HepG2 (cell line): ENCODE results near the gene TBC1D14. TPM values are rescaled to one million over a fixed set of nuclear protein-coding genes. Genes with fewer than 3 reads are reported as not detected.

Experiments used
- CENPT ChIP-seq: sonication (generic); formaldehyde crosslinking; IDR thresholded peaks from 2 replicates; pipeline ENCODE4 v1.8.0; 2022; ENCODE audit warnings: low read depth, mild to moderate bottlenecking, moderate library complexity, missing genetic modification reagents
- EHMT2 ChIP-seq: fragments of 200-600 bp; sonication (generic); IDR thresholded peaks from 2 replicates; pipeline ENCODE4 v1.7.0; 2017; ENCODE audit warnings: antibody characterized with exemption, low read depth, low read length, borderline replicate concordance
- FOXK2 ChIP-seq: fragments of 450-650 bp; IDR thresholded peaks from 2 replicates; pipeline ENCODE4 v1.6.1; 2016
- GABPA ChIP-seq, 2 experiments: IDR thresholded peaks; 2 replicates each; pipeline ENCODE4 v1.6.1; 2011 to 2016; ENCODE audit warnings: low read depth in 2 of 2, low read length in 1 of 2, missing biosample characterization in 1 of 2, missing genetic modification characterization in 1 of 2
- GPN1 ChIP-seq: sonication (generic); formaldehyde crosslinking; IDR thresholded peaks from 2 replicates; pipeline ENCODE4 v1.5.1; 2020; ENCODE audit warnings: missing genetic modification reagents, borderline replicate concordance
- HNRNPK ChIP-seq: fragments of 200-400 bp; formaldehyde crosslinking; IDR thresholded peaks from 2 replicates; pipeline ENCODE4 v1.6.1; 2018; ENCODE audit warnings: low read length, low read depth, moderate library complexity, mild to moderate bottlenecking; ENCODE audit not compliant: poor library complexity, severe bottlenecking
- MAFG ChIP-seq: sonication (generic); formaldehyde crosslinking; IDR thresholded peaks from 2 replicates; pipeline ENCODE4 v1.5.1; 2020; ENCODE audit warnings: mild to moderate bottlenecking, missing genetic modification reagents
- NFIB ChIP-seq: sonication (generic); formaldehyde crosslinking; IDR thresholded peaks from 2 replicates; pipeline ENCODE4 v1.9.0; 2021; ENCODE audit warnings: missing genetic modification reagents, mild to moderate bottlenecking, borderline replicate concordance
- PBX2 ChIP-seq: IDR thresholded peaks from 2 replicates; pipeline ENCODE4 v1.6.1; 2016; ENCODE audit warnings: control low read depth
- REXO4 ChIP-seq: sonication (generic); formaldehyde crosslinking; IDR thresholded peaks from 2 replicates; pipeline ENCODE4 v1.8.0; 2022; ENCODE audit warnings: missing genetic modification reagents, mild to moderate bottlenecking, borderline replicate concordance
- RFXAP ChIP-seq: sonication (generic); formaldehyde crosslinking; IDR thresholded peaks from 2 replicates; pipeline ENCODE4 v1.4.0; 2020; ENCODE audit warnings: missing genetic modification reagents, borderline replicate concordance
- TARDBP ChIP-seq: sonication (generic); formaldehyde crosslinking; IDR thresholded peaks from 2 replicates; pipeline ENCODE4 v1.8.0; 2022; ENCODE audit warnings: mild to moderate bottlenecking, missing genetic modification reagents
- YEATS2 ChIP-seq: sonication (generic); formaldehyde crosslinking; IDR thresholded peaks from 2 replicates; pipeline ENCODE4 v1.4.0; 2020; ENCODE audit warnings: missing genetic modification reagents, borderline replicate concordance
- ZBTB20 ChIP-seq: sonication (generic); formaldehyde crosslinking; IDR thresholded peaks from 2 replicates; pipeline ENCODE4 v1.8.1; 2023; ENCODE audit warnings: missing genetic modification reagents, low read depth, mild to moderate bottlenecking, borderline replicate concordance
- ZNF256 ChIP-seq: sonication (generic); formaldehyde crosslinking; conservative IDR thresholded peaks from 2 replicates; pipeline ENCODE4 v1.4.0; 2020; ENCODE audit warnings: missing genetic modification reagents
- ZNF3 ChIP-seq: IDR thresholded peaks from 2 replicates; pipeline ENCODE4 v1.7.0; 2017; ENCODE audit warnings: inconsistent platforms
- ZNF564 ChIP-seq: sonication (generic); formaldehyde crosslinking; IDR thresholded peaks from 2 replicates; pipeline ENCODE4 v1.8.1; 2023; ENCODE audit warnings: mild to moderate bottlenecking, missing genetic modification reagents
- ZNF572 ChIP-seq: sonication (generic); formaldehyde crosslinking; IDR thresholded peaks from 2 replicates; pipeline ENCODE4 v1.5.1; 2020; ENCODE audit warnings: mild to moderate bottlenecking, missing genetic modification reagents
- ZNF7 ChIP-seq: IDR thresholded peaks from 2 replicates; pipeline ENCODE4 v1.6.1; 2016; ENCODE audit warnings: missing biosample characterization, missing genetic modification reagents
- ZNF773 ChIP-seq: sonication (generic); formaldehyde crosslinking; IDR thresholded peaks from 2 replicates; pipeline ENCODE4 v1.4.0; 2020; ENCODE audit warnings: missing genetic modification reagents, borderline replicate concordance
- polyA plus RNA-seq, 8 experiments: library from polyadenylated mRNA; depleted of rRNA in 3 of 8; stranded (reverse) in 7 of 8; unstranded in 1 of 8; fragments of >200 nt; fragmentation: Illumina TruSeq in 4 of 8; extraction: Trizol in 4 of 8; gene quantifications; 2 replicates each; pipeline versions ENCODE4 v1.2.1 to v1.2.3, GENCODE V29; 2011 to 2016; ENCODE audit warnings: low read depth in 4 of 8, missing spikeins in 1 of 8, mixed read lengths in 1 of 8; ENCODE audit not compliant: insufficient read depth in 1 of 8
- total RNA-seq, 5 experiments: library from RNA; depleted of rRNA; stranded (reverse); fragments of >200 nt; fragmentation: Illumina TruSeq; extraction: Trizol; gene quantifications; 2 replicates each; pipeline ENCODE4 v1.2.3, GENCODE V29; 2016; ENCODE audit warnings: low read depth in 1 of 5
- TF ChIP-seq, protein P1 (sequence below): sonication (generic); formaldehyde crosslinking; IDR thresholded peaks from 2 replicates; pipeline ENCODE4 v1.5.1; 2020; ENCODE audit warnings: mild to moderate bottlenecking, missing genetic modification reagents, moderate library complexity
- TF ChIP-seq, protein P2 (sequence below): sonication (generic); formaldehyde crosslinking; IDR thresholded peaks from 2 replicates; pipeline ENCODE4 v1.5.0; 2020; ENCODE audit warnings: mild to moderate bottlenecking, low read depth, missing genetic modification reagents, borderline replicate concordance
- TF ChIP-seq, protein P3 (sequence below): sonication (generic); formaldehyde crosslinking; IDR thresholded peaks from 2 replicates; pipeline ENCODE4 v1.4.0; 2020; ENCODE audit warnings: mild to moderate bottlenecking, missing genetic modification reagents
- TF ChIP-seq, protein P4 (sequence below): IDR thresholded peaks from 2 replicates; pipeline ENCODE4 v1.6.1; 2016

TBC1D14 gene
- total and polyA plus RNA-seq, 2 of the 13 experiments (the other 11 are each of a cell fraction or from before 2014, with no cell fraction given), result 29.5 to 46.5 TPM

GRCh38 chr4:7043284-7044136 is 133.9 kb downstream of the TBC1D14 start, which contains the start of gene TADA2B (continued):
- TF ChIP-seq, protein P1, sequence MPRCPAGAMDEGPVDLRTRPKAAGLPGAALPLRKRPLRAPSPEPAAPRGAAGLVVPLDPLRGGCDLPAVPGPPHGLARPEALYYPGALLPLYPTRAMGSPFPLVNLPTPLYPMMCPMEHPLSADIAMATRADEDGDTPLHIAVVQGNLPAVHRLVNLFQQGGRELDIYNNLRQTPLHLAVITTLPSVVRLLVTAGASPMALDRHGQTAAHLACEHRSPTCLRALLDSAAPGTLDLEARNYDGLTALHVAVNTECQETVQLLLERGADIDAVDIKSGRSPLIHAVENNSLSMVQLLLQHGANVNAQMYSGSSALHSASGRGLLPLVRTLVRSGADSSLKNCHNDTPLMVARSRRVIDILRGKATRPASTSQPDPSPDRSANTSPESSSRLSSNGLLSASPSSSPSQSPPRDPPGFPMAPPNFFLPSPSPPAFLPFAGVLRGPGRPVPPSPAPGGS (CRISPR knock-in tag), result peak; percentile 54; the same call in 1 of the 2 replicates
- TF ChIP-seq EHMT2 (no peak), RFXAP (CRISPR knock-in tag) (0 out of 2 replicates have a peak, but pooled peaks have one; percentile 43), NFIB (no peak), GABPA (IDR thresholded peaks at IDR 0.05; ENCODE audit: low read depth, low read length) (no peak), GABPA (CRISPR knock-in tag; IDR thresholded peaks at IDR 0.05; ENCODE audit: low read depth) (no peak), FOXK2 (no peak), ZNF572 (0 out of 2 replicates have a peak, but pooled peaks have one; percentile 23), ZNF773 (CRISPR knock-in tag) (no peak; the same call in 1 of the 2 replicates), YEATS2 (no peak), MAFG (CRISPR knock-in tag) (no peak), TARDBP (no peak), CENPT (CRISPR knock-in tag) (no peak), REXO4 (no peak), ZNF256 (CRISPR knock-in tag) (peak; percentile 68; the same call in 1 of the 2 replicates), PBX2 (no peak), ZBTB20 (CRISPR knock-in tag) (0 out of 2 replicates have a peak, but pooled peaks have one; percentile 17), ZNF3 (CRISPR knock-in tag) (no peak), HNRNPK (no peak), GPN1 (no peak; the same call in 1 of the 2 replicates), ZNF564 (CRISPR knock-in tag) (no peak), ZNF7 (CRISPR knock-in tag) (no peak)
- TF ChIP-seq, protein P2, sequence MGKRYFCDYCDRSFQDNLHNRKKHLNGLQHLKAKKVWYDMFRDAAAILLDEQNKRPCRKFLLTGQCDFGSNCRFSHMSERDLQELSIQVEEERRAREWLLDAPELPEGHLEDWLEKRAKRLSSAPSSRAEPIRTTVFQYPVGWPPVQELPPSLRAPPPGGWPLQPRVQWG (CRISPR knock-in tag), result no peak
- TF ChIP-seq, protein P3, sequence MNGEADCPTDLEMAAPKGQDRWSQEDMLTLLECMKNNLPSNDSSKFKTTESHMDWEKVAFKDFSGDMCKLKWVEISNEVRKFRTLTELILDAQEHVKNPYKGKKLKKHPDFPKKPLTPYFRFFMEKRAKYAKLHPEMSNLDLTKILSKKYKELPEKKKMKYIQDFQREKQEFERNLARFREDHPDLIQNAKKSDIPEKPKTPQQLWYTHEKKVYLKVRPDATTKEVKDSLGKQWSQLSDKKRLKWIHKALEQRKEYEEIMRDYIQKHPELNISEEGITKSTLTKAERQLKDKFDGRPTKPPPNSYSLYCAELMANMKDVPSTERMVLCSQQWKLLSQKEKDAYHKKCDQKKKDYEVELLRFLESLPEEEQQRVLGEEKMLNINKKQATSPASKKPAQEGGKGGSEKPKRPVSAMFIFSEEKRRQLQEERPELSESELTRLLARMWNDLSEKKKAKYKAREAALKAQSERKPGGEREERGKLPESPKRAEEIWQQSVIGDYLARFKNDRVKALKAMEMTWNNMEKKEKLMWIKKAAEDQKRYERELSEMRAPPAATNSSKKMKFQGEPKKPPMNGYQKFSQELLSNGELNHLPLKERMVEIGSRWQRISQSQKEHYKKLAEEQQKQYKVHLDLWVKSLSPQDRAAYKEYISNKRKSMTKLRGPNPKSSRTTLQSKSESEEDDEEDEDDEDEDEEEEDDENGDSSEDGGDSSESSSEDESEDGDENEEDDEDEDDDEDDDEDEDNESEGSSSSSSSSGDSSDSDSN (CRISPR knock-in tag), result peak; percentile 93
- TF ChIP-seq, protein P4, sequence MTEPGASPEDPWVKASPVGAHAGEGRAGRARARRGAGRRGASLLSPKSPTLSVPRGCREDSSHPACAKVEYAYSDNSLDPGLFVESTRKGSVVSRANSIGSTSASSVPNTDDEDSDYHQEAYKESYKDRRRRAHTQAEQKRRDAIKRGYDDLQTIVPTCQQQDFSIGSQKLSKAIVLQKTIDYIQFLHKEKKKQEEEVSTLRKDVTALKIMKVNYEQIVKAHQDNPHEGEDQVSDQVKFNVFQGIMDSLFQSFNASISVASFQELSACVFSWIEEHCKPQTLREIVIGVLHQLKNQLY (CRISPR knock-in tag), result no peak
